GM12878 (cell line): ENCODE measurements around the gene SGIP1. TPM values are rescaled to one million over a fixed set of nuclear protein-coding genes. Genes with fewer than 3 reads are reported as not detected.

ENCODE experiments used
- ATAC-seq: fragments of 200-7000 bp; cut with Tn5 transposase; 3 replicates; pipeline ENCODE4 v1.9.1; 2020; ENCODE audit warnings: mild to moderate bottlenecking, moderate library complexity
- BruUV-seq: library from RNA; stranded (reverse); fragments of 400-500 nt; replicated peaks from 2 replicates; lab custom pipeline; 2021; lab: Mats Ljungman, UMichigan
- CTCF ChIA-PET: fragments of 300-600 bp; sonication (Branson Sonifier 250); formaldehyde crosslinking; extraction: SDS; loops from one replicate; lab custom pipeline; 2021; ENCODE audit warnings: inconsistent platforms; lab: Yijun Ruan, JAX
- POLR2A ChIA-PET: fragments of 350-600 bp; formaldehyde crosslinking; extraction: SDS; loops from one replicate; lab custom pipeline; 2021; ENCODE audit warnings: inconsistent platforms; lab: Charles Lee
- RAD21 ChIA-PET: fragments of 300-600 bp; sonication (Branson Sonifier 250); formaldehyde crosslinking; loops from one replicate; lab custom pipeline; 2023; ENCODE audit warnings: antibody characterized with exemption; ENCODE audit not compliant: unreplicated experiment; lab: Charles Lee
- SMC1A ChIA-PET: fragments of 300-600 bp; sonication (Branson Sonifier 250); formaldehyde crosslinking; loops from one replicate; lab custom pipeline; 2023; ENCODE audit not compliant: unreplicated experiment, uncharacterized antibody; lab: Charles Lee
- DNase-seq: peaks from one replicate; pipeline ENCODE4 v3.0.0-alpha.2; 2011; ENCODE audit warnings: low read depth, low spot score
- FAIRE-seq: peaks from 3 replicates; lab custom pipeline; 2011; peaks lifted over from hg19 to GRCh38; lab: Jason Lieb, UNC
- H2AFZ ChIP-seq: 2 replicates; pipeline ENCODE4 v1.6.0; 2011; ENCODE audit warnings: low read depth, low read length, control low read depth; ENCODE audit not compliant: control insufficient read depth
- H3K27ac ChIP-seq: 2 replicates; pipeline ENCODE4 v1.5.1; 2011; ENCODE audit warnings: control low read depth; ENCODE audit not compliant: control insufficient read depth, insufficient read depth
- H3K27me3 ChIP-seq, 2 experiments: replicated peaks in 1 of 2; 2 replicates each; pipeline versions ENCODE4 v1.6.0 to v1.6.1; 2011; ENCODE audit warnings: low read length in 1 of 2; ENCODE audit not compliant: control insufficient read depth in 2 of 2, insufficient read depth in 2 of 2
- H3K36me3 ChIP-seq, 2 experiments: 2 replicates each; pipeline ENCODE4 v1.5.1; 2011; ENCODE audit warnings: low read length in 1 of 2; ENCODE audit not compliant: control insufficient read depth in 2 of 2, insufficient read depth in 2 of 2
- H3K4me1 ChIP-seq: 2 replicates; pipeline ENCODE4 v1.6.1; 2011; ENCODE audit warnings: mild to moderate bottlenecking, low read length, moderate library complexity, mixed read lengths; ENCODE audit not compliant: control insufficient read depth, insufficient read depth
- H3K4me2 ChIP-seq: 2 replicates; pipeline ENCODE4 v1.6.0; 2011; ENCODE audit warnings: control low read depth; ENCODE audit not compliant: control insufficient read depth, insufficient read depth
- H3K4me3 ChIP-seq: fragments of 200-600 bp; sonication (generic); 2 replicates; pipeline ENCODE4 v1.5.1; 2016
- H3K79me2 ChIP-seq: 2 replicates; pipeline ENCODE4 v1.6.0; 2011; ENCODE audit warnings: low read length; ENCODE audit not compliant: control insufficient read depth, insufficient read depth
- H3K9ac ChIP-seq: 2 replicates; pipeline ENCODE4 v1.8.0; 2011; ENCODE audit warnings: low read length, control low read depth, mixed read lengths; ENCODE audit not compliant: control insufficient read depth, insufficient read depth
- H3K9me3 ChIP-seq: replicated peaks from 3 replicates; pipeline ENCODE4 v1.5.1; 2011; ENCODE audit warnings: mild to moderate bottlenecking, low read length; ENCODE audit not compliant: control insufficient read depth, insufficient read depth
- H4K20me1 ChIP-seq: 2 replicates; pipeline ENCODE4 v1.6.0; 2011; ENCODE audit not compliant: control insufficient read depth, insufficient read depth
- CTCF ChIP-seq, 3 experiments: IDR thresholded peaks in 2 of 3; conservative IDR thresholded peaks in 1 of 3; 2 replicates each; pipeline ENCODE4 v1.5.1; 2011; ENCODE audit warnings: low read depth in 3 of 3, low read length in 3 of 3, mild to moderate bottlenecking in 3 of 3, control low read depth in 2 of 3, moderate library complexity in 2 of 3, inconsistent platforms in 1 of 3, mixed read lengths in 1 of 3; ENCODE audit not compliant: control insufficient read depth in 2 of 3, insufficient read depth in 1 of 3; ENCODE audit errors: extremely low read depth in 1 of 3
- LARP7 ChIP-seq: fragments of 450-650 bp; IDR thresholded peaks from 2 replicates; pipeline ENCODE4 v1.6.1; 2017; ENCODE audit warnings: mild to moderate bottlenecking
- RAD21 ChIP-seq: IDR thresholded peaks from 2 replicates; pipeline ENCODE4 v1.6.1; 2011; ENCODE audit warnings: mild to moderate bottlenecking, low read depth, low read length, moderate library complexity; ENCODE audit not compliant: insufficient read depth
- WGBS: methylation state at CpG from one replicate; pipeline ENCODE4 v1.1.6; 2016; ENCODE audit warnings: low lambda C conversion rate; ENCODE audit not compliant: insufficient replicate concordance, insufficient coverage; ENCODE audit errors: missing lambda C conversion rate; 5-methylcytosine and 5-hydroxymethylcytosine counted together
- in situ Hi-C: fragments of 300-500 bp; cut with MboI; formaldehyde crosslinking; loops from 9 replicates; pipeline ENCODE4 v1.14.3; 2018; ENCODE audit warnings: mixed read lengths
- intact Hi-C: fragments of 100-400 bp; cut with micrococcal nuclease; formaldehyde crosslinking; loops from one replicate; pipeline ENCODE4 v1.14.2; 2022; ENCODE audit not compliant: unreplicated experiment
- polyA plus RNA-seq, 11 experiments: library from polyadenylated mRNA; depleted of rRNA in 4 of 11; unstranded in 6 of 11; stranded (reverse) in 5 of 11; fragments of >200 nt; fragmentation: Nextera tagmentation in 4 of 11; fragmentation: Illumina TruSeq in 1 of 11; extraction: Ambion mirVana in 4 of 11; extraction: Trizol in 1 of 11; gene quantifications; 1 replicate in 1 of 11; 2 replicates in 10 of 11; pipeline versions ENCODE4 v1.2.1 to v1.2.3, GENCODE V29; 2011 to 2016; ENCODE audit warnings: inconsistent platforms in 2 of 11, missing spikeins in 2 of 11, low read depth in 1 of 11
- total RNA-seq, 4 experiments: library from RNA; depleted of rRNA in 3 of 4; stranded (reverse); fragments of >200 nt in 3 of 4; fragmentation: Illumina TruSeq in 1 of 4; extraction: Trizol in 1 of 4; gene quantifications; 2 replicates each; pipeline versions ENCODE4 v1.2.1 to v1.2.3, GENCODE V29; 2013 to 2021

The SGIP1 gene
- total and polyA plus RNA-seq, 10 of the 15 experiments (the other 5 are each of a cell fraction or from before 2014, with no cell fraction given): 0.15 TPM; not detected in 9

- no peak within 1 kb of the TSS for H3K4me3 ChIP-seq
- TF ChIP-seq RAD21 (peak; percentile 20; the same call in 1 of the 2 replicates), CTCF (IDR thresholded peaks at IDR 0.05 in 2 of 3, conservative IDR thresholded peaks at IDR 0.05 in 1 of 3; ENCODE audit: control insufficient read depth in 2 of 3, extremely low read depth in 1 of 3, insufficient read depth in 1 of 3, low read depth in 3 of 3, low read length in 3 of 3) (no peak), LARP7 (no peak)
- TF ChIP-seq, all 136 proteins: peak for 1
- CTCF ChIA-PET: no interaction called here
- FAIRE-seq: no peak
- no TSS peak for BruUV-seq
- no peak within 1 kb of the TSS for H3K9ac ChIP-seq
- intact Hi-C loops (no loop called here), in situ Hi-C loops (loop anchor here (25.0 kb wide), 1 partner anchor 735 kb away; no protein-coding TSS in a partner anchor)
- H4K20me1 ChIP-seq: no peaks in the 10 kb centered on the region
- peak within 1 kb of the TSS; percentile 35; the same call in 1 of the 2 replicates for H3K4me2 ChIP-seq
- SMC1A ChIA-PET: no interaction called here
- peaks cover 6 to 13% of the 10 kb centered on the region in 2 experiments; a peak in 3 of 4 replicates for H3K27me3 ChIP-seq
- POLR2A ChIA-PET: no interaction called here
- H3K79me2 ChIP-seq: no peaks in the 10 kb centered on the region
- H3K36me3 ChIP-seq: no peaks in the 10 kb centered on the region
- DNase-seq: no peak
- RAD21 ChIA-PET: no interaction called here
- no peaks in the 10 kb centered on the region for H3K9me3 ChIP-seq
- 47% methylated on average over 32 of the region's 35 CpGs for WGBS
- H2AFZ ChIP-seq: no peak within 1 kb of the TSS
- no peak within 1 kb of the TSS for H3K27ac ChIP-seq
- ATAC-seq: peak; percentile 37
- H3K4me1 ChIP-seq: no peaks in the 10 kb centered on the region
Observed at GRCh38 chr1:66752000-66752592, 218.1 kb downstream of the SGIP1 start, which contains the start of gene DYNLT5. Gene DYNLT5 (plus strand): TSS chr1:66752459. CDS start chr1:66754659, 2,200 bp downstream.
